ENCODE data around the gene FAF1. TPM values are rescaled to one million over a fixed set of nuclear protein-coding genes. Genes with fewer than 3 reads are reported as not detected.

Gene FAF1
- total and polyA plus RNA-seq, 2 donors (not counting 3 experiments of a cell fraction or from before 2014, with no cell fraction given) = 9.0 to 57.6 TPM

DNA sequence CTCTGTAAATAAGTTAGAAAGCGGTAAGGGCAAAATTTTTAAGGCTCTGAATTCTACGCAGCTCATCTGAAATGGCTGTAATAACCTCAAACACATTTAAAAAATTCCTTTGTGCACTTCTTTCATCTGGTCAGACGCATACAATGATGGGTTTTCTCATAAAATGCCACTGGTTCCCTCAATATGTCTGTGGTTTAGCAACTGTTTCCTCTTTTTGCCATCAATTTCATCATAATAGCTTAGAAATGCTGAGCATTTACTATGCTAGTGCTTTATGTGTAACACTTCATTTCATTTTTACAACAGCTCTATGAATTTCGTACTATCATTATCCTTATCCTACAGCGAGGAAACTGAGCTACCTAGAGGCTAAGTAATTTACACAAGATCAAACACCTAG is 501.6 kb downstream of the FAF1 start:
- Histone ChIP-seq H3K4me2 (ENCODE audit: insufficient read depth, low read length) (no peak overlapping the region), H3K4me1 (ENCODE audit: control insufficient read depth, extremely low read depth, insufficient read depth, low read length) (no peaks in the 10 kb centered on the region), H4K20me1 (replicated peaks; ENCODE audit: control insufficient read depth, extremely low read depth, insufficient read depth, low read length) (no peaks in the 10 kb centered on the region), H3K27me3 (ENCODE audit: control insufficient read depth in 2 of 2, insufficient read depth in 2 of 2, low read length in 2 of 2) (no peaks in the 10 kb centered on the region), H3K36me3 (ENCODE audit: control insufficient read depth in 2 of 2, extremely low read depth in 1 of 2, insufficient read depth in 2 of 2, low read length in 2 of 2) (no peaks in the 10 kb centered on the region), H3K27ac (ENCODE audit: insufficient read depth, low read depth, low read length) (no peak overlapping the region), H3K9me3 (replicated peaks; ENCODE audit: control insufficient read depth, insufficient read depth, low read length) (no peaks in the 10 kb centered on the region), H2AFZ (ENCODE audit: low read depth, low read length) (no peak overlapping the region), H3K79me2 (ENCODE audit: control insufficient read depth, insufficient read depth, low read length) (no peaks in the 10 kb centered on the region), H3K9ac (replicated peaks; ENCODE audit: extremely low read depth, insufficient read depth, low read length) (no peak overlapping the region), H3K4me3 (replicated peaks in 1 of 3; ENCODE audit: insufficient read depth in 1 of 3, low read depth in 1 of 3, low read length in 3 of 3) (no peak overlapping the region), H3K9me1 (replicated peaks; ENCODE audit: control insufficient read depth, extremely low read depth, insufficient read depth, low read length) (no peaks in the 10 kb centered on the region)
- POLR2A ChIA-PET = interaction anchor here (0.6 kb wide), 1 partner anchor 39 kb away, joined by 5 read pairs; no protein-coding TSS in a partner anchor
- no TSS peak for BruUV-seq (replicated peaks)
- intact Hi-C loops (cut with micrococcal nuclease) (no loop called here), dilution Hi-C loops (cut with MboI; ENCODE audit: extremely low pct_ligation_motif_present, low sequenced_read_pairs) (no loop called here)
- FAIRE-seq (no peak), DNase-seq (ENCODE audit: low read depth, low spot score) (no peak)
- CTCF ChIA-PET = no interaction called here
- TF ChIP-seq FOS (IDR thresholded peaks at IDR 0.05; ENCODE audit: borderline replicate concordance, insufficient read depth, low read length) = no peak
- TF ChIP-seq CTCF (IDR thresholded peaks at IDR 0.05; ENCODE audit: extremely low read depth in 1 of 2, insufficient read depth in 1 of 2, low read depth in 1 of 2, low read length in 2 of 2) = no peak
- no peak for TF ChIP-seq EZH2 (IDR thresholded peaks at IDR 0.05; ENCODE audit: borderline replicate concordance, low read depth, low read length, severe bottlenecking)
- no peak for TF ChIP-seq POLR2AphosphoS5 (IDR thresholded peaks at IDR 0.05; ENCODE audit: insufficient read depth, low read depth, low read length)
- TF ChIP-seq MYC (IDR thresholded peaks at IDR 0.05; ENCODE audit: low read depth, low read length) = no peak
- no peak for TF ChIP-seq MAX (IDR thresholded peaks at IDR 0.05; ENCODE audit: insufficient read depth, insufficient read length)
- TF ChIP-seq GATA2 (IDR thresholded peaks at IDR 0.05; ENCODE audit: insufficient read depth, insufficient read length, low read depth, low read length) = no peak
- TF ChIP-seq POLR2A (IDR thresholded peaks at IDR 0.05; ENCODE audit: low read depth, low read length) = no peak
- no peak for TF ChIP-seq JUN (IDR thresholded peaks at IDR 0.05; ENCODE audit: borderline replicate concordance, insufficient read depth, insufficient read length, low read depth)
